Spleen (tissue), 7 donors: ENCODE measurements around the gene ZNF619.

Source experiments
- CTCF ChIP-seq, 11 experiments: fragments of 200-600 bp in 7 of 11; fragments of 450-650 bp in 4 of 11; sonication (generic) in 4 of 11; IDR thresholded peaks in 8 of 11; conservative IDR thresholded peaks in 3 of 11; 1 replicate in 7 of 11; 2 replicates in 4 of 11; pipeline versions ENCODE4 v1.4.0 to v1.8.0; 2016 to 2021; ENCODE audit warnings: antibody characterized with exemption in 11 of 11, inconsistent platforms in 4 of 11, mild to moderate bottlenecking in 1 of 11
- POLR2AphosphoS5 ChIP-seq, 3 donors: sonication (generic); formaldehyde crosslinking; IDR thresholded peaks; one replicate each; pipeline ENCODE4 v1.5.1; 2017; ENCODE audit warnings: antibody characterized with exemption in 3 of 3
- donor health status: DM: no; HTN: no; CAD: no; lungs with moderate emphysema.
- donor health status: DM: no; HTN: no; CAD: no.
- donor health status: DM: no; HTN: no; CAD: no.

- TF ChIP-seq CTCF (IDR thresholded peaks at IDR 0.05 in 8 of 11, conservative IDR thresholded peaks at IDR 0.05 in 3 of 11) (no peak), POLR2AphosphoS5 (IDR thresholded peaks at IDR 0.05) (no peak)
These were observed 6.2 kb upstream of the ZNF619 start for GRCh38 chr3:40470701-40471100.
